ENCODE results near the gene MMP23B.

The MMP23B gene

GRCh38 chr1:1599935-1600860 is 31.8 kb upstream of the MMP23B start, which contains the start of gene FNDC10:
Gene FNDC10 (minus strand): TSS chr1:1600135. CDS start chr1:1600015, 120 bp downstream.
- no peak within 1 kb of the TSS for H2AK5ac ChIP-seq (ENCODE audit: low read length)
- H3K18ac ChIP-seq (ENCODE audit: low read length), result no peak within 1 kb of the TSS
- peak within 1 kb of the TSS; percentile 19 for H3K4me3 ChIP-seq (ENCODE audit: low read depth, low read length)
- H3K4ac ChIP-seq (ENCODE audit: low read depth, low read length), result no peak within 1 kb of the TSS
- H3K23ac ChIP-seq (ENCODE audit: low read length), result no peak within 1 kb of the TSS
- peak within 1 kb of the TSS; percentile 79 for H2AFZ ChIP-seq (ENCODE audit: insufficient read depth, low read length, poor library complexity)
- no CpG with 5 or more reads among the region's 125 CpGs for whole genome bisulfite sequencing (ENCODE audit: extremely low coverage, insufficient coverage, insufficient read length)
- no peak within 1 kb of the TSS for H3K14ac ChIP-seq (ENCODE audit: low read length)
- no peaks in the 10 kb centered on the region for H3K36me3 ChIP-seq (ENCODE audit: control insufficient read depth in 1 of 2, insufficient read depth in 2 of 2, low read length in 2 of 2)
- no peak within 1 kb of the TSS for H4K12ac ChIP-seq (ENCODE audit: low read depth, low read length)
- no peak within 1 kb of the TSS for H4K8ac ChIP-seq (ENCODE audit: low read depth, low read length)
- no peak within 1 kb of the TSS for H3K9ac ChIP-seq (ENCODE audit: low read length)
- no peaks in the 10 kb centered on the region for H3K79me1 ChIP-seq (ENCODE audit: low read length)
- H4K91ac ChIP-seq (ENCODE audit: low read depth, low read length), result no peak within 1 kb of the TSS
- peaks cover 9% of the 10 kb centered on the region in 2 experiments for H3K4me1 ChIP-seq (ENCODE audit: control insufficient read depth in 1 of 2, insufficient read depth in 2 of 2, low read length in 2 of 2)
- H2BK12ac ChIP-seq (ENCODE audit: low read length), result no peak within 1 kb of the TSS
- no peak within 1 kb of the TSS for H3K27ac ChIP-seq (ENCODE audit: low read depth, low read length)
- DNase-seq, result no peak
- peak within 1 kb of the TSS; percentile 68 for H3K4me2 ChIP-seq (ENCODE audit: low read length)
- peaks cover 7% of the 10 kb centered on the region for H3K9me3 ChIP-seq (ENCODE audit: insufficient read depth, low read depth, low read length)
- H3K27me3 ChIP-seq (ENCODE audit: insufficient read depth, low read length), result peaks cover 26% of the 10 kb centered on the region
- H3K79me2 ChIP-seq (ENCODE audit: control insufficient read depth, insufficient read depth, low read length, poor library complexity), result no peaks in the 10 kb centered on the region
- no peak within 1 kb of the TSS for H2BK5ac ChIP-seq (ENCODE audit: low read depth, low read length, poor library complexity)
- H2BK120ac ChIP-seq (ENCODE audit: insufficient read depth, low read length, poor library complexity), result no peak within 1 kb of the TSS

GRCh38 chr1:1600861-1601563 is 31.0 kb upstream of the MMP23B start:
- no peak overlapping the region for H3K4me3 ChIP-seq (ENCODE audit: low read depth, low read length)
- no peak overlapping the region for H3K14ac ChIP-seq (ENCODE audit: low read length)
- H3K27me3 ChIP-seq (ENCODE audit: insufficient read depth, low read length), result peaks cover 26% of the 10 kb centered on the region
- no peak overlapping the region for H4K91ac ChIP-seq (ENCODE audit: low read depth, low read length)
- H3K79me2 ChIP-seq (ENCODE audit: control insufficient read depth, insufficient read depth, low read length, poor library complexity), result no peaks in the 10 kb centered on the region
- no peak overlapping the region for H2BK12ac ChIP-seq (ENCODE audit: low read length)
- H3K79me1 ChIP-seq (ENCODE audit: low read length), result no peaks in the 10 kb centered on the region
- no peak overlapping the region for H3K27ac ChIP-seq (ENCODE audit: low read depth, low read length)
- peaks cover 11% of the 10 kb centered on the region for H3K9me3 ChIP-seq (ENCODE audit: insufficient read depth, low read depth, low read length)
- no peak overlapping the region for H2BK5ac ChIP-seq (ENCODE audit: low read depth, low read length, poor library complexity)
- H2BK120ac ChIP-seq (ENCODE audit: insufficient read depth, low read length, poor library complexity), result no peak overlapping the region
- H3K4me2 ChIP-seq (ENCODE audit: low read length), result no peak overlapping the region
- H4K8ac ChIP-seq (ENCODE audit: low read depth, low read length), result no peak overlapping the region
- no peak overlapping the region for H4K12ac ChIP-seq (ENCODE audit: low read depth, low read length)
- no peak overlapping the region for H3K18ac ChIP-seq (ENCODE audit: low read length)
- H3K4me1 ChIP-seq (ENCODE audit: control insufficient read depth in 1 of 2, insufficient read depth in 2 of 2, low read length in 2 of 2), result peaks cover 9% of the 10 kb centered on the region in 2 experiments
- H2AFZ ChIP-seq (ENCODE audit: insufficient read depth, low read length, poor library complexity), result no peak overlapping the region
- WGBS (ENCODE audit: extremely low coverage, insufficient coverage, insufficient read length), result no CpG with 5 or more reads among the region's 22 CpGs
- DNase-seq, result no peak
- H3K23ac ChIP-seq (ENCODE audit: low read length), result no peak overlapping the region
- H3K9ac ChIP-seq (ENCODE audit: low read length), result no peak overlapping the region
- no peak overlapping the region for H2AK5ac ChIP-seq (ENCODE audit: low read length)
- H3K36me3 ChIP-seq (ENCODE audit: control insufficient read depth in 1 of 2, insufficient read depth in 2 of 2, low read length in 2 of 2), result no peaks in the 10 kb centered on the region
- H3K4ac ChIP-seq (ENCODE audit: low read depth, low read length), result no peak overlapping the region

- no CpG with 5 or more reads among the region's 15 CpGs for WGBS (ENCODE audit: extremely low coverage, insufficient coverage, insufficient read length)
- Histone ChIP-seq H2BK5ac (ENCODE audit: low read depth, low read length, poor library complexity) (no peak overlapping the region), H3K36me3 (ENCODE audit: control insufficient read depth in 1 of 2, insufficient read depth in 2 of 2, low read length in 2 of 2) (no peaks in the 10 kb centered on the region), H4K12ac (ENCODE audit: low read depth, low read length) (no peak overlapping the region), H3K18ac (ENCODE audit: low read length) (no peak overlapping the region), H3K79me1 (ENCODE audit: low read length) (no peaks in the 10 kb centered on the region), H2BK12ac (ENCODE audit: low read length) (no peak overlapping the region), H3K4me1 (ENCODE audit: control insufficient read depth in 1 of 2, insufficient read depth in 2 of 2, low read length in 2 of 2) (peaks cover 9% of the 10 kb centered on the region in 2 experiments), H2BK120ac (ENCODE audit: insufficient read depth, low read length, poor library complexity) (no peak overlapping the region), H3K79me2 (ENCODE audit: control insufficient read depth, insufficient read depth, low read length, poor library complexity) (no peaks in the 10 kb centered on the region), H2AK5ac (ENCODE audit: low read length) (no peak overlapping the region), H3K23ac (ENCODE audit: low read length) (no peak overlapping the region), H3K4me2 (ENCODE audit: low read length) (no peak overlapping the region), H3K4me3 (ENCODE audit: low read depth, low read length) (no peak overlapping the region), H4K91ac (ENCODE audit: low read depth, low read length) (no peak overlapping the region), H3K9me3 (ENCODE audit: insufficient read depth, low read depth, low read length) (peaks cover 11% of the 10 kb centered on the region), H2AFZ (ENCODE audit: insufficient read depth, low read length, poor library complexity) (no peak overlapping the region), H4K8ac (ENCODE audit: low read depth, low read length) (no peak overlapping the region), H3K27ac (ENCODE audit: low read depth, low read length) (no peak overlapping the region), H3K14ac (ENCODE audit: low read length) (no peak overlapping the region), H3K9ac (ENCODE audit: low read length) (no peak overlapping the region), H3K4ac (ENCODE audit: low read depth, low read length) (no peak overlapping the region), H3K27me3 (ENCODE audit: insufficient read depth, low read length) (peaks cover 26% of the 10 kb centered on the region)
- no peak for DNase-seq
Measured at GRCh38 chr1:1601564-1602303, 30.2 kb upstream of the MMP23B start.

GRCh38 chr1:1602304-1602967 is 29.5 kb upstream of the MMP23B start:
- Histone ChIP-seq H3K36me3 (ENCODE audit: control insufficient read depth in 1 of 2, insufficient read depth in 2 of 2, low read length in 2 of 2) (no peaks in the 10 kb centered on the region), H4K8ac (ENCODE audit: low read depth, low read length) (no peak overlapping the region)
- no CpG with 5 or more reads among the region's 18 CpGs for WGBS (ENCODE audit: extremely low coverage, insufficient coverage, insufficient read length)

More at GRCh38 chr1:1602304-1602967, 29.5 kb upstream of the MMP23B start:
- Histone ChIP-seq H2AFZ (ENCODE audit: insufficient read depth, low read length, poor library complexity) (no peak overlapping the region), H3K4me3 (ENCODE audit: low read depth, low read length) (no peak overlapping the region), H2AK5ac (ENCODE audit: low read length) (no peak overlapping the region), H3K79me2 (ENCODE audit: control insufficient read depth, insufficient read depth, low read length, poor library complexity) (no peaks in the 10 kb centered on the region), H2BK12ac (ENCODE audit: low read length) (no peak overlapping the region), H3K18ac (ENCODE audit: low read length) (no peak overlapping the region), H4K12ac (ENCODE audit: low read depth, low read length) (no peak overlapping the region), H3K27me3 (ENCODE audit: insufficient read depth, low read length) (peaks cover 26% of the 10 kb centered on the region), H3K9ac (ENCODE audit: low read length) (no peak overlapping the region), H3K4me1 (ENCODE audit: control insufficient read depth in 1 of 2, insufficient read depth in 2 of 2, low read length in 2 of 2) (peaks cover 9% of the 10 kb centered on the region in 2 experiments), H3K14ac (ENCODE audit: low read length) (no peak overlapping the region), H3K9me3 (ENCODE audit: insufficient read depth, low read depth, low read length) (peaks cover 11% of the 10 kb centered on the region), H3K27ac (ENCODE audit: low read depth, low read length) (no peak overlapping the region), H3K79me1 (ENCODE audit: low read length) (no peaks in the 10 kb centered on the region), H2BK120ac (ENCODE audit: insufficient read depth, low read length, poor library complexity) (no peak overlapping the region), H3K4me2 (ENCODE audit: low read length) (no peak overlapping the region), H3K4ac (ENCODE audit: low read depth, low read length) (no peak overlapping the region), H4K91ac (ENCODE audit: low read depth, low read length) (no peak overlapping the region), H3K23ac (ENCODE audit: low read length) (no peak overlapping the region), H2BK5ac (ENCODE audit: low read depth, low read length, poor library complexity) (no peak overlapping the region)
- no peak for DNase-seq

Data from trophoblast cell (in vitro differentiated cells and primary cell).